Measurements from ENCODE around the gene YDJC. TPM values are rescaled to one million over a fixed set of nuclear protein-coding genes. Genes with fewer than 3 reads are reported as not detected.

YDJC gene
- total and polyA plus RNA-seq, 9 of the 15 experiments (the other 6 are each of a cell fraction or from before 2014, with no cell fraction given): 13.5 to 871 (median 164) TPM

DNA sequence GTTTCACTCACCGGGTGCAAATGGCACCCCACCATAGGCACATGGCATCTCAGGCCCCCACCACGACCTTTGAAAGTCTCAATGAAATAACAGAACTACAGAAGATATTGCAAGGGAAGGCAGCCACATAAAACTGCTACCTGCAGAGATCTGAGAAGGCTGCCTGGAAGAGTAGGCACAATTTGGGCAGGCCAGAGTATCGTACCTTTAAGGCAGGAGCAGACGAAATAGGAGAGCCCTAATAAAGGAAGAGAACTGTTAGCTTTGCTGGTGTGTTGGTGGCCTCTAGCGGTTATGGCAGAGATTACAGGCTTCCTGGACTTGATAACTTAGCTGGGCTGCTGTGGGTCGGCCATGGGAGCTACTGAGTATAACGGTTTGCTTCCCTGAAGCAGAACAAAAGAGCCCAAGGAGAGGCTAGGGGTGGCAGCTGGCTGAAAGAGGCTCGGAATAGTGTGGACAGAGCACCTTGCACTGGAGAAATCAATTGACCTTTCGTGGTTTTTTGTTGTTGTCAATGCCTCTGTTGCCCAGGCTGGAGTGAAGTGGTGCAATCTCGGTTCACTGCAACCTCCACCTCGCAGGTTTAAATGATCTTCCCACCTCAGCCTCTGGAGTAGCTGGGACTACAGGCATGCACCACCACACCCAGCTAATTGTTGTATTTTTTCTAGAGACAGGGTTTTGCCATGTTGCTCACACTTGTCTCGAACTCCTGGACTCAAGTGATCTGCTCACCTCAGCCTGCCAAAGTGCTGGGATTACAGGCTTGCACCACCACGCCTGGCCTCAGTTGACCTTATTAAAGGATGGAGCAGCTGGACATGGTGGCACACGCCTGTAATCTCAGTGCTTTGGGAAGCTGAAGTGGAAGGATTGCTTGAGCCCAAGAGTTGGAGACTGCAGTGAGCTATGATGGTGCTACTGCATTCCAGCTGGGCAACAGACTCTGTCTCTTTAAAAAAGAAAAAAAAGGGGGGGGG, 17.1 kb upstream of the YDJC start (continued):
- TF ChIP-seq, protein P1, sequence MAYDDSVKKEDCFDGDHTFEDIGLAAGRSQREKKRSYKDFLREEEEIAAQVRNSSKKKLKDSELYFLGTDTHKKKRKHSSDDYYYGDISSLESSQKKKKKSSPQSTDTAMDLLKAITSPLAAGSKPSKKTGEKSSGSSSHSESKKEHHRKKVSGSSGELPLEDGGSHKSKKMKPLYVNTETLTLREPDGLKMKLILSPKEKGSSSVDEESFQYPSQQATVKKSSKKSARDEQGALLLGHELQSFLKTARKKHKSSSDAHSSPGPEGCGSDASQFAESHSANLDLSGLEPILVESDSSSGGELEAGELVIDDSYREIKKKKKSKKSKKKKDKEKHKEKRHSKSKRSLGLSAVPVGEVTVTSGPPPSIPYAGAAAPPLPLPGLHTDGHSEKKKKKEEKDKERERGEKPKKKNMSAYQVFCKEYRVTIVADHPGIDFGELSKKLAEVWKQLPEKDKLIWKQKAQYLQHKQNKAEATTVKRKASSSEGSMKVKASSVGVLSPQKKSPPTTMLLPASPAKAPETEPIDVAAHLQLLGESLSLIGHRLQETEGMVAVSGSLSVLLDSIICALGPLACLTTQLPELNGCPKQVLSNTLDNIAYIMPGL (CRISPR knock-in tag; IDR thresholded peaks at IDR 0.05): peak; percentile 63; the same call in 1 of the 2 replicates
- TF ChIP-seq E2F1 (CRISPR knock-in tag; IDR thresholded peaks at IDR 0.05) (peak; percentile 83; the same call in 1 of the 2 replicates), HCFC1 (IDR thresholded peaks at IDR 0.05; ENCODE audit: low read depth, low read length) (peak; percentile 70), ZMIZ1 (IDR thresholded peaks at IDR 0.05; ENCODE audit: low read depth in 2 of 2, low read length in 2 of 2) (peak; percentile 74 to 84; a peak in 3 of 4 replicates), SIRT6 (IDR thresholded peaks at IDR 0.05; ENCODE audit: low read depth, low read length) (peak; percentile 52), RFX5 (IDR thresholded peaks at IDR 0.05; ENCODE audit: low read depth, low read length) (0 out of 2 replicates have a peak, but pooled peaks have one; percentile 57), CTCF (IDR thresholded peaks at IDR 0.05 in 2 of 3, conservative IDR thresholded peaks at IDR 0.05 in 1 of 3; ENCODE audit: insufficient read depth in 2 of 3, low read depth in 1 of 3, low read length in 3 of 3) (peak in 2 of 3 experiments; percentile 100; a peak in 4 of 6 replicates), ZNF384 (IDR thresholded peaks at IDR 0.05; ENCODE audit: low read depth, low read length) (peak; percentile 71), ZHX1 (conservative IDR thresholded peaks at IDR 0.05; ENCODE audit: low read length) (peak; percentile 89)

Measured in K562 (cell line).